WTC11 (cell line): ENCODE results near the gene ZBTB20. TPM values are rescaled to one million over a fixed set of nuclear protein-coding genes. Genes with fewer than 3 reads are reported as not detected.

Experiments
- ATAC-seq: fragments of 200-7000 bp; cut with Tn5 transposase; 2 replicates; pipeline ENCODE4 v1.10.0; 2021; ENCODE audit warnings: mild to moderate bottlenecking, moderate library complexity
- CTCF ChIA-PET: fragments of 300-600 bp; sonication (Branson Sonifier 250); formaldehyde crosslinking; loops from one replicate; lab custom pipeline; 2021; ENCODE audit warnings: antibody characterized with exemption; lab: Charles Lee
- POLR2A ChIA-PET: fragments of 350-600 bp; sonication (Branson Sonifier 250); formaldehyde crosslinking; loops from one replicate; lab custom pipeline; 2021; ENCODE audit warnings: antibody characterized with exemption; lab: Charles Lee
- DNase-seq: peaks from one replicate; pipeline ENCODE4 v3.0.0; 2021; ENCODE audit warnings: low spot score
- H3K27ac Mint-ChIP-seq: 2 replicates; pipeline ENCODE4 v1.8.0; 2021; ENCODE audit warnings: mixed read lengths
- H3K27me3 Mint-ChIP-seq: 2 replicates; pipeline ENCODE4 v1.8.0; 2021; ENCODE audit warnings: low read depth, mild to moderate bottlenecking, moderate library complexity, mixed read lengths
- H3K36me3 Mint-ChIP-seq: 2 replicates; pipeline ENCODE4 v1.8.0; 2021; ENCODE audit warnings: mixed read lengths
- H3K4me1 Mint-ChIP-seq: 2 replicates; pipeline ENCODE4 v1.8.0; 2022; ENCODE audit warnings: mixed read lengths
- H3K4me3 Mint-ChIP-seq: 2 replicates; pipeline ENCODE4 v1.8.0; 2021; ENCODE audit warnings: mild to moderate bottlenecking, moderate library complexity, mixed read lengths
- H3K9me3 Mint-ChIP-seq: 2 replicates; pipeline ENCODE4 v1.8.0; 2021; ENCODE audit warnings: mixed read lengths
- ARID4B ChIP-seq: sonication (generic); formaldehyde crosslinking; IDR thresholded peaks from 2 replicates; pipeline ENCODE4 v1.8.0; 2023; ENCODE audit warnings: missing genetic modification reagents, mild to moderate bottlenecking, borderline replicate concordance
- ATF1 ChIP-seq: sonication (generic); formaldehyde crosslinking; IDR thresholded peaks from 2 replicates; pipeline ENCODE4 v1.8.1; 2023; ENCODE audit warnings: mild to moderate bottlenecking, moderate library complexity, missing genetic modification reagents
- ATF2 ChIP-seq: sonication (generic); formaldehyde crosslinking; IDR thresholded peaks from 2 replicates; pipeline ENCODE4 v1.8.1; 2022; ENCODE audit warnings: low read depth, missing genetic modification reagents, borderline replicate concordance
- CBFB ChIP-seq: sonication (generic); formaldehyde crosslinking; IDR thresholded peaks from 2 replicates; pipeline ENCODE4 v1.8.1; 2022; ENCODE audit warnings: mild to moderate bottlenecking, low read depth, missing genetic modification reagents
- CREB1 ChIP-seq: sonication (generic); formaldehyde crosslinking; IDR thresholded peaks from 2 replicates; pipeline ENCODE4 v1.8.0; 2023; ENCODE audit warnings: mild to moderate bottlenecking, missing genetic modification reagents
- ETV6 ChIP-seq: sonication (generic); formaldehyde crosslinking; IDR thresholded peaks from 2 replicates; pipeline ENCODE4 v1.8.1; 2022; ENCODE audit warnings: mild to moderate bottlenecking, missing genetic modification reagents
- HMGA2 ChIP-seq: fragments of 250-450 bp; sonication (Bioruptor Pico); IDR thresholded peaks from 2 replicates; pipeline ENCODE4 v1.4.0; 2021; ENCODE audit warnings: mild to moderate bottlenecking, moderate library complexity
- HMGXB4 ChIP-seq: sonication (generic); formaldehyde crosslinking; IDR thresholded peaks from 2 replicates; pipeline ENCODE4 v1.8.1; 2023; ENCODE audit warnings: mild to moderate bottlenecking, moderate library complexity, missing genetic modification reagents
- KAT7 ChIP-seq: sonication (generic); formaldehyde crosslinking; IDR thresholded peaks from 2 replicates; pipeline ENCODE4 v1.8.1; 2023; ENCODE audit warnings: missing genetic modification reagents, mild to moderate bottlenecking, borderline replicate concordance
- MXD4 ChIP-seq: fragments of 250-450 bp; sonication (Bioruptor Pico); IDR thresholded peaks from 2 replicates; pipeline ENCODE4 v1.8.0; 2021; ENCODE audit warnings: mild to moderate bottlenecking, moderate library complexity, borderline replicate concordance
- NFATC4 ChIP-seq: fragments of 250-450 bp; sonication (Bioruptor Pico); IDR thresholded peaks from 2 replicates; pipeline ENCODE4 v1.9.0; 2021; ENCODE audit warnings: mild to moderate bottlenecking
- RELA ChIP-seq: sonication (generic); formaldehyde crosslinking; IDR thresholded peaks from 2 replicates; pipeline ENCODE4 v1.8.1; 2022; ENCODE audit warnings: missing genetic modification reagents, mild to moderate bottlenecking, borderline replicate concordance
- RORB ChIP-seq: fragments of 250-450 bp; sonication (Bioruptor Pico); IDR thresholded peaks from 2 replicates; pipeline ENCODE4 v1.9.0; 2021; ENCODE audit warnings: mild to moderate bottlenecking
- SMAD3 ChIP-seq: sonication (generic); formaldehyde crosslinking; IDR thresholded peaks from 2 replicates; pipeline ENCODE4 v1.8.0; 2022; ENCODE audit warnings: missing genetic modification reagents, mild to moderate bottlenecking, borderline replicate concordance
- SOX15 ChIP-seq: fragments of 250-450 bp; sonication (Bioruptor Pico); IDR thresholded peaks from 2 replicates; pipeline ENCODE4 v1.9.0; 2021; ENCODE audit warnings: mild to moderate bottlenecking
- TCF7 ChIP-seq: sonication (generic); formaldehyde crosslinking; IDR thresholded peaks from 2 replicates; pipeline ENCODE4 v1.8.0; 2022; ENCODE audit warnings: mild to moderate bottlenecking, low read depth, missing genetic modification reagents, moderate library complexity
- TEAD1 ChIP-seq: sonication (generic); formaldehyde crosslinking; IDR thresholded peaks from 2 replicates; pipeline ENCODE4 v1.8.0; 2022; ENCODE audit warnings: mild to moderate bottlenecking, missing genetic modification reagents
- ZBTB43 ChIP-seq: sonication (generic); formaldehyde crosslinking; IDR thresholded peaks from 2 replicates; pipeline ENCODE4 v1.8.1; 2023; ENCODE audit warnings: mild to moderate bottlenecking, missing genetic modification reagents
- ZNF263 ChIP-seq: sonication (generic); formaldehyde crosslinking; IDR thresholded peaks from 2 replicates; pipeline ENCODE4 v1.8.1; 2022; ENCODE audit warnings: low read depth, mild to moderate bottlenecking, moderate library complexity, missing genetic modification reagents
- total RNA-seq: library from RNA; stranded (reverse); gene quantifications from 3 replicates; pipeline ENCODE4 v1.2.3, GENCODE V29; 2021
- TF ChIP-seq, protein P1 (sequence below): sonication (generic); formaldehyde crosslinking; IDR thresholded peaks from 2 replicates; pipeline ENCODE4 v1.8.0; 2022; ENCODE audit warnings: mild to moderate bottlenecking, missing genetic modification reagents

Gene ZBTB20
- total RNA-seq, 1 experiment from 2014 or later: 1.5 TPM

DNA sequence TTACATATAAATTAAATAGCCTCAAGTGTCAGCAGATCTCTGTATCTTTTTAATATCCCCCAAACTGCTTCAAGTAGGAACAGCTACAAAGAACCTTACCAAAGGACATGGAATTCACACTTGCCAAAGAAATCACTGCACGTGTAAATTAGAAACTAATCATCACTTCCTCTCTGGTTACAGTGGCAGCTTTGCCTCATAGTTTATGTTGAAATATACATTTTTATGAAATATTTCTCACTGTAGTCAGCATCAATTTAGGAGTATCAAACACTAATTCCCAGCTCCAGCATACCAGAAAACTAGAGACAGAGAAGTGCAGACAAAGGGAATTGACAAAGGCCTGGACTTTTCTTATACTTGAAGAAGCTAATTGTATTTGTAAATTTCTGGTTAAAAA lies 592.4 kb downstream of the ZBTB20 start (continued):
- no peak for TF ChIP-seq CREB1 (CRISPR knock-in tag)
- no peak for TF ChIP-seq HMGXB4
- no peak for TF ChIP-seq HMGA2 (CRISPR knock-in tag)
- TF ChIP-seq ETV6: no peak
- no peak for TF ChIP-seq TEAD1
- no peak for TF ChIP-seq ARID4B (CRISPR knock-in tag)

DNA sequence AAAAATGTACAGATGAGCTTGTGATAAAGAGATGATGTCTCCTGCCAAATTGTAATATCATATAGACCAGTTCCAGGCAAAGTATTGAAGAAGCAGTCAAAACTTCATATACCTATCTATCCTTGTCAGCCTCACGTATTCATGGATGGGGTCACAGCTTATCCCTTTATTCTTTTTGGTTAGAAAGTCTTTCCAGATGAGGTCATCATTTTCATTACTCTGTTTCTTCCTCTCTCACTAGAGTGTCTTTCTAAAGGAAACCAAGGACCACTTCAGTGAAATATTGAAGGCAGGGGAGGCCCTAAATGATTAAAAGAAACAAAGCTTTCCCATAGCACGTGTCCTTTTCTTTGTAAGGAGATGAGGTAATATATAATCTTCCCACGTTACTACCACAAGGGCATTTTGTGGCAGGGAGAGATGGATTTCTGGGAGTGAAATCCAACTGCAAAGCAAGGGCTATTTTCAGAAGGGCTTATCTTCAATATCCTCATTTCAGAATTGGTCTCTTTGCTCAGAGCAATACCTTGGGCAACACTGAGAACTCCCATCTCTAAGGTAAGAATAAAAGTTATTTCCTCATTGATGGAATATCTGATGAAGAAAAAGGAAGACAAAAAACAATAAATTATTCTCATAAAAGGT lies 593.0 kb downstream of the ZBTB20 start:
- no peak overlapping the region for H3K4me3 Mint-ChIP-seq
- no peaks in the 10 kb centered on the region for H3K27me3 Mint-ChIP-seq
- no peaks in the 10 kb centered on the region for H3K9me3 Mint-ChIP-seq
- no peaks in the 10 kb centered on the region for H3K4me1 Mint-ChIP-seq
- ATAC-seq (no peak), DNase-seq (no peak)
- no peak for TF ChIP-seq SOX15
- no peak for TF ChIP-seq ATF2 (CRISPR knock-in tag)
- TF ChIP-seq SMAD3 (CRISPR knock-in tag): no peak
- no peak for TF ChIP-seq ETV6
- no peak for TF ChIP-seq ZBTB43 (CRISPR knock-in tag)
- no peak for TF ChIP-seq ATF1 (CRISPR knock-in tag)
- TF ChIP-seq, protein P1, sequence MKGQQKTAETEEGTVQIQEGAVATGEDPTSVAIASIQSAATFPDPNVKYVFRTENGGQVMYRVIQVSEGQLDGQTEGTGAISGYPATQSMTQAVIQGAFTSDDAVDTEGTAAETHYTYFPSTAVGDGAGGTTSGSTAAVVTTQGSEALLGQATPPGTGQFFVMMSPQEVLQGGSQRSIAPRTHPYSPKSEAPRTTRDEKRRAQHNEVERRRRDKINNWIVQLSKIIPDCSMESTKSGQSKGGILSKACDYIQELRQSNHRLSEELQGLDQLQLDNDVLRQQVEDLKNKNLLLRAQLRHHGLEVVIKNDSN: no peak
- TF ChIP-seq NFATC4 (CRISPR knock-in tag): no peak
- TF ChIP-seq ZNF263 (CRISPR knock-in tag): no peak
- TF ChIP-seq TCF7 (CRISPR knock-in tag): no peak
- TF ChIP-seq CBFB (CRISPR knock-in tag): no peak
- no peak for TF ChIP-seq RORB (CRISPR knock-in tag)
- no peak for TF ChIP-seq RELA (CRISPR knock-in tag)
- no peak for TF ChIP-seq KAT7 (CRISPR knock-in tag)
- TF ChIP-seq HMGA2 (CRISPR knock-in tag): no peak
- no peak for TF ChIP-seq MXD4 (CRISPR knock-in tag)
- no peaks in the 10 kb centered on the region for H3K36me3 Mint-ChIP-seq
- ChIA-PET POLR2A (no interaction called here), CTCF (no interaction called here)
- H3K27ac Mint-ChIP-seq: no peak overlapping the region
